ENCODE results near the gene HEATR3. TPM values are rescaled to one million over a fixed set of nuclear protein-coding genes. Genes with fewer than 3 reads are reported as not detected.

Gene HEATR3
- total and polyA plus RNA-seq, 2 of the 8 experiments (the other 6 are each of a cell fraction or from before 2014, with no cell fraction given), result 13.0 to 29.2 TPM

- no peak overlapping the region for H3K9ac ChIP-seq (replicated peaks in 1 of 4; ENCODE audit: extremely low read depth in 1 of 4, low read depth in 3 of 4, low read length in 3 of 4)
- CTCF ChIA-PET (ENCODE audit: partially characterized antibody), result interaction anchor here (1.7 to 2.3 kb wide), 2 partner anchors 12 to 87 kb away, joined by 5 to 8 read pairs; no protein-coding TSS in a partner anchor
- H4K5ac ChIP-seq (ENCODE audit: insufficient read length, low read depth, low read length), result no peak overlapping the region
- no peak overlapping the region for H3K18ac ChIP-seq (ENCODE audit: extremely low read depth, low read length)
- no peak overlapping the region for H3K4me3 ChIP-seq (ENCODE audit: extremely low read depth in 1 of 4, insufficient read depth in 2 of 4, low read depth in 3 of 4, low read length in 4 of 4)
- H4K91ac ChIP-seq (replicated peaks; ENCODE audit: insufficient read length, low read length), result no peak overlapping the region
- H3K4me2 ChIP-seq (ENCODE audit: insufficient read depth in 1 of 2, low read depth in 2 of 2, low read length in 2 of 2), result no peak overlapping the region
- H2BK5ac ChIP-seq (ENCODE audit: low read depth, low read length), result no peak overlapping the region
- H4K20me1 ChIP-seq (replicated peaks in 1 of 2; ENCODE audit: control insufficient read depth in 1 of 2, insufficient read depth in 2 of 2, low read length in 2 of 2), result no peaks in the 10 kb centered on the region
- H3K79me1 ChIP-seq (ENCODE audit: low read depth, low read length), result no peaks in the 10 kb centered on the region
- no peaks in the 10 kb centered on the region for H3K23me2 ChIP-seq (ENCODE audit: low read depth, low read length)
- no peak overlapping the region for H3K23ac ChIP-seq (ENCODE audit: insufficient read length)
- H3K56ac ChIP-seq (replicated peaks; ENCODE audit: insufficient read length, low read depth, low read length), result no peak overlapping the region
- DNase-seq (ENCODE audit: low read depth in 1 of 2, low spot score in 2 of 2) (no peak), FAIRE-seq (no peak)
- H2BK20ac ChIP-seq (ENCODE audit: low read length), result no peak overlapping the region
- no peak overlapping the region for H3K14ac ChIP-seq (ENCODE audit: insufficient read length)
- no peak for TF ChIP-seq ZNF274 (IDR thresholded peaks at IDR 0.05; ENCODE audit: borderline replicate concordance, extremely low read depth, low read length)
- TF ChIP-seq TEAD4 (IDR thresholded peaks at IDR 0.05; ENCODE audit: low read depth, low read length), result no peak
- TF ChIP-seq SRF (IDR thresholded peaks at IDR 0.05; ENCODE audit: low read depth, low read length), result no peak
- TF ChIP-seq FOSL1 (IDR thresholded peaks at IDR 0.05; ENCODE audit: insufficient read depth, low read depth, low read length), result no peak
- no peak for TF ChIP-seq NANOG (IDR thresholded peaks at IDR 0.05; ENCODE audit: insufficient read depth, low read depth, low read length, poor library complexity, severe bottlenecking)
- no peak for TF ChIP-seq SP1 (IDR thresholded peaks at IDR 0.05; ENCODE audit: low read depth, low read length)
- TF ChIP-seq SIRT6 (IDR thresholded peaks at IDR 0.05; ENCODE audit: low read length), result no peak
- TF ChIP-seq GABPA (IDR thresholded peaks at IDR 0.05; ENCODE audit: borderline replicate concordance, insufficient read depth, low read length), result no peak
- no peak for TF ChIP-seq PHF8 (conservative IDR thresholded peaks at IDR 0.05; ENCODE audit: low read depth, low read length)
- TF ChIP-seq CHD2 (IDR thresholded peaks at IDR 0.05; ENCODE audit: low read length), result no peak
- no peak for TF ChIP-seq SAP30 (IDR thresholded peaks at IDR 0.05; ENCODE audit: insufficient read depth, insufficient replicate concordance, low read length)
- no peak for TF ChIP-seq TAF7 (optimal IDR thresholded peaks at IDR 0.05; ENCODE audit: borderline replicate concordance, low read depth, low read length)
- TF ChIP-seq KDM4A (IDR thresholded peaks at IDR 0.05; ENCODE audit: low read depth, low read length, severe bottlenecking), result no peak
- TF ChIP-seq BRCA1 (IDR thresholded peaks at IDR 0.05; ENCODE audit: low read depth, low read length), result no peak
- TF ChIP-seq RXRA (IDR thresholded peaks at IDR 0.05; ENCODE audit: insufficient read depth, low read depth, low read length), result no peak
- no peak overlapping the region for H2AK5ac ChIP-seq (ENCODE audit: low read depth, low read length)
- H2BK15ac ChIP-seq (ENCODE audit: low read length), result no peak overlapping the region
- no peak overlapping the region for H4K8ac ChIP-seq (ENCODE audit: extremely low read depth, insufficient read depth, low read length)
- H3K27me3 ChIP-seq (replicated peaks in 1 of 4; ENCODE audit: control insufficient read depth in 3 of 4, extremely low read depth in 1 of 4, insufficient read depth in 3 of 4, low read length in 3 of 4), result no peaks in the 10 kb centered on the region
- H3K36me3 ChIP-seq (ENCODE audit: control insufficient read depth in 2 of 4, insufficient read depth in 4 of 4, low read length in 3 of 4), result no peaks in the 10 kb centered on the region
- H3K4me1 ChIP-seq (replicated peaks in 1 of 4; ENCODE audit: control insufficient read depth in 3 of 4, insufficient read depth in 4 of 4, low read length in 3 of 4), result peaks cover 0 to 3% (median 1%) of the 10 kb centered on the region in 4 experiments; a peak in 3 of 7 replicates
- POLR2A ChIA-PET (ENCODE audit: partially characterized antibody), result no interaction called here
- H3K27ac ChIP-seq (ENCODE audit: low read depth, low read length), result no peak overlapping the region
- no peak overlapping the region for H2AFZ ChIP-seq (ENCODE audit: low read length)
- H3K4ac ChIP-seq (replicated peaks; ENCODE audit: insufficient read length, low read depth, low read length), result no peak overlapping the region
- H2BK12ac ChIP-seq (ENCODE audit: low read depth, low read length), result no peak overlapping the region
- 86% methylated on average over 1 of the region's 1 CpG; no CpG with 5 or more reads in 1 of the 2 experiments for WGBS, 2 experiments (ENCODE audit: extremely low coverage in 1 of 2, insufficient coverage in 1 of 2, insufficient read length in 1 of 2, insufficient replicate concordance in 2 of 2, low coverage in 1 of 2, low lambda C conversion rate in 2 of 2, missing lambda C conversion rate in 1 of 2)
- H3K79me2 ChIP-seq (ENCODE audit: control insufficient read depth in 1 of 2, insufficient read depth in 2 of 2, low read length in 2 of 2), result no peaks in the 10 kb centered on the region
- H3K9me3 ChIP-seq (ENCODE audit: insufficient read depth in 2 of 2, low read depth in 1 of 2, low read length in 1 of 2), result no peaks in the 10 kb centered on the region
- no peak overlapping the region for H2BK120ac ChIP-seq (replicated peaks; ENCODE audit: low read depth, low read length)
These were observed 57.6 kb downstream of the HEATR3 start for GRCh38 chr16:50123417-50123816.
